HG02610 (cell line): ENCODE data around the gene SBF1.

Experiments
- ATAC-seq: cut with Tn5 transposase; IDR thresholded peaks from one replicate; pipeline ENCODE4 v1.9.1; 2021; ENCODE audit warnings: mild to moderate bottlenecking, moderate library complexity; ENCODE audit not compliant: unreplicated experiment

SBF1 gene

GRCh38 chr22:50486561-50487289 lies 11.9 kb upstream of the SBF1 start, which contains the start of gene MIOX:
TSS of gene MIOX (plus strand) at chr22:50486859. CDS start at chr22:50486898, 39 bp downstream.
- no peak for ATAC-seq

GRCh38 chr22:50485221-50486131 lies 10.6 kb upstream of the SBF1 start:
- no peak for ATAC-seq

- ATAC-seq, result no peak
These were observed 9.4 kb upstream of the SBF1 start for GRCh38 chr22:50483977-50484853.

GRCh38 chr22:50483556-50483955 lies 8.7 kb upstream of the SBF1 start:
- no peak for ATAC-seq

GRCh38 chr22:50483106-50483505 lies 8.3 kb upstream of the SBF1 start:
- no peak for ATAC-seq

- no peak for ATAC-seq
These were observed 7.6 kb upstream of the SBF1 start for GRCh38 chr22:50482107-50483074.

GRCh38 chr22:50481440-50482106 lies 6.7 kb upstream of the SBF1 start, which contains the start of gene ADM2:
TSS of gene ADM2 (plus strand) at chr22:50481543. CDS start at chr22:50481848, 305 bp downstream.
- no peak for ATAC-seq

- ATAC-seq, result no peak
These were observed 6.2 kb upstream of the SBF1 start for GRCh38 chr22:50481045-50481439.

GRCh38 chr22:50479721-50480120 lies 4.9 kb upstream of the SBF1 start:
- ATAC-seq, result no peak

GRCh38 chr22:50477923-50478322 lies 3.1 kb upstream of the SBF1 start:
- ATAC-seq, result no peak

- ATAC-seq, result no peak
These were observed 2.0 kb upstream of the SBF1 start for GRCh38 chr22:50476868-50477267.

- ATAC-seq, result no peak
These were observed 792 bp upstream of the SBF1 start for GRCh38 chr22:50475652-50476002.

GRCh38 chr22:50473855-50474671 lies 772 bp downstream of the SBF1 start:
- no peak for ATAC-seq

GRCh38 chr22:50473088-50473487 lies 1.7 kb downstream of the SBF1 start:
- ATAC-seq, result no peak

GRCh38 chr22:50471962-50472361 lies 2.9 kb downstream of the SBF1 start:
- ATAC-seq, result no peak

- no peak for ATAC-seq
These were observed 3.5 kb downstream of the SBF1 start for GRCh38 chr22:50471197-50471847.

- ATAC-seq, result no peak
These were observed 4.3 kb downstream of the SBF1 start for GRCh38 chr22:50470491-50470890.
